Activated CD4-positive, alpha-beta T cell treated with anti-CD3 and anti-CD28 coated beads, Interleukin-2, Interleukin-6, amounts not matched to agents 100 ng/mL and 50 ng/mL, durations not matched to agents 16 hours and 8 hours (primary cell): ENCODE measurements around the gene NACC2.

Experiments
- DNase-seq: peaks from one replicate; pipeline ENCODE4 v3.0.0-alpha.2; 2020

The NACC2 gene

DNA sequence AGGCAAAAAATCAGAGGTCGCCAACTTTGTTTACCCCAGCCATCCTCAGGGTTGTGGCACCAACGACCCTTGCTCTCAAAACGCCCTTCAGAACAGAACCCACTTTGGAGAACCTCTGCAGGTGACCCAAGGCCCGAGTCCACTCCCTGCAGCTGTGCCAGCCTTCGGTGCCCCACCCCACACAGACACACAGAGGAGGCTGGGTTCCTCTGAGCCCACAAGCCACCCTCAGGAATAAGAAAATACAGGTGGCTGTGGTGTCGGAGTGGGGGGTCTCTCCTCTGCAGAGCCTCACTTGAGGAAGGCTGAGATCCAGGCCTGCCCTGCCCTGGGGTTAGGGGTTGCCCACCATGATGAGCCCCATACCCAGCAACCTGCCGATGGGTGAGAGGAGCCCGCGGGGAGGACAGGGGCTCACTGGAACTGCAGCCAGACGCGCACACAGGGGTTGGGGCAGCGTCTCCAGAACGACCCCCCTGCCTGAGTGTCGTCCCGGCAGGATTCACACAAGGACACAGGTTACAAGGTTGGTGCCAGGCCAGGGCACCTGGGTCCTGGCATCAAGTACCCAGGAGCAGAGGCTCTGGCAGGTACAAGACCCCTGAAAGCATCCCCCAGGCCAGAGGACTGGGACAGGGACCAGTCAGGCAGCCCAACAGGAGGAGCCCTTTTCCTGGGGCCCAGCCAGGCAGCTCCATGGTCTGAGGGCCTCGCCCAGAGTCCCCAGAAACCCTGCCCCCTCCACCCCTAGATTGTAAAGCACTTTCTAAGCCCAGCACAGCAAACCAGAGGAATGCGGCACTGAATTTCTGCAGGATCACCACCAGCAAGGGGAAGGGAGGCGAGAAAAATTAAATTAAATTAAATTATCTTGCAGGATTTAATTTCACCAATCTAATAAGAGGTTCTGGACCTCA is 40.0 kb downstream of the NACC2 start:
- DNase-seq, result no peak

DNA sequence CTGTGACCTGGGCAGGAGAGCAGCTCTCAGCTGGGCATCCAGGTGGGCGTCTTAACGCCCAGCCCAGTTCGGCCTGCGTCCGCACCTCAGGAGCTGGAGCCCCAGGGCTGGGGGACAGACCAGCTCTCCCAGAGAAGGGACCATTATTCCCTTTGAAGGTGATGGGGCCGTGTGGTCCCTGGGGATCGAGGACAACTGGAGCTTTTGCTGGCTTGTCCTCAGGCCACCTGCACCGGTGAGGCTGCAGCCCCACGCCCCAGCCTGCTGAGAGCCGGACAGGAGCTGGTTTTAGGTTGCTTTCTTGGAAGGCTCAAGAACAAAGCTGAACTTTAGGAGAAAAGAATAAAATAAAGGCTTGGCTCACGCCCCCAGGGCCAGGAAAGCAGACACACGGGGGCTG is 40.9 kb downstream of the NACC2 start:
- DNase-seq, result no peak

DNA sequence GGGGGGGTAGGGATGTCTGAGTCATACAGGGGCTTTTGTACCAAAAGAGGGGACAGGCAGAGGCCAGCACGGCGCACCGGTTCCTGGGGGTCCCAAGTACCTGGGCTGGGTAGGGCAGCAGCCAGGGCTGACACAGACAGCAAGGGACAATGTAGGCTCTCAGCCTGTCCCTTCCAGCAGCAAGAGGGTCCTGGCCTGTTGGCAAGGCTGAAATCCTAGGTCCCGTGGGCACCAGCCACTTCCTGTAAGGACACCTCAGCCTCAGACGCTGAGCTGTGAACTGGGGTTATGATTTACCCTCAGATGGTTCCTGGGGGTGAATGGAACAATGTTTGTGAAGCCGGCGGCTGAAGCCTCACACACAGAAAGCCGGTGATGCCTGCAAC is 41.3 kb downstream of the NACC2 start:
- no peak for DNase-seq

DNA sequence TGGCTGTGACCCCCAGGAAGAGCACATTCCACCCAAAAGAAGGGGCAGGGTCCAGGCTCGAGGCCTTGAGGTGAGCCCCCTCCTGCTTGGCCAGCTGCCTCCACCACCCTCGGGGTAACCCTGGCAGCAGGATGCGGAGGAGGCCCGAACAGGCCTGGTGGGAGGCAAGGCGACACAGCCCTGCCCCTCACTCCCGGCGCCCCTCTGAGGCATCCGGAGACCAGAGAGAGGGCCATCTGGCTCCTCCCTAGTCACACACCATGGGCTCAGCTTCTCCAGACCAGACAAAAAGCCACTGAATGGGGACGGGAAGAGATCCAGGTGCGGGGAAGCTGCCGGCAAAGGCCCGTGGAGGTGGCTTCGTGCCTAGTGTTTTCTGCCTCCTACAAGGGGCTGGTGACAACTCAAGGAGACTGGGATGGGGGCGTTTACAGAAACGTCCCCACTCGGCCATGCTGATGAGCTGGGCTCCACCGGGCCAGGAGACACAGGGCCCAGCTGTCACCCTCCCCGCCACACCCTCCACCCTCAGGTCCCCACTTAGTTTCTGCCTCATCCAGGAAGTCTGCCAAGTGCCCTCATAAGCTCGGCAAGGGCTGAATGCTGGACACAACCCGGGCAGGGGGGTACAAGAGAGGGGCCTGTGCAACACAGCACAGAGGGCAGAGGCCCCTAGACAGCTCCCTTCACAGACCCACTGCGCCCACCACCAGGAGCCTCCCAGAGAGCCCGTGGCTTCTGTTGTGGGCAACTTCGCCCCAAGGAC is 41.9 kb downstream of the NACC2 start:
- no peak for DNase-seq

DNA sequence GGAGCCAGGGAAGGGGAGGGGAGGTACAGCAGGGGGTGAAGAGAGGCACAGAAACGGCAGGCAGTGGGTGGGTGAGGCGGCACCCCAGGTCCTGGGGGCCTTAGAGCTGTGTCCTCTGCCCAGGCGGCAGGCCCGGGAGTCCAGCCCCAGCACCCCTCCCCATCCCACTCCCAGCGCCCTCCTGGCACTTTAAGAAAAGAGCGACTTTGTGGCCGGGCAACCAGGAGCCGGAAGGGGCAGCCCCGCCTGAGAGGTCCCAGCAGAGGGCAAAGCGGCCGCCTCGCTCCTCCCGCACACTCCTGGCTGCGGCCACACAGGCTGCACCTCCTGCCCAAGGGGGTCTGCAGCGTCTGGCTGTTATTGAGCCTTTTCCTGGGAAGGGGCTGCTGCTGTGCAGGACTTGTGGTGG is 42.6 kb downstream of the NACC2 start:
- no peak for DNase-seq

DNA sequence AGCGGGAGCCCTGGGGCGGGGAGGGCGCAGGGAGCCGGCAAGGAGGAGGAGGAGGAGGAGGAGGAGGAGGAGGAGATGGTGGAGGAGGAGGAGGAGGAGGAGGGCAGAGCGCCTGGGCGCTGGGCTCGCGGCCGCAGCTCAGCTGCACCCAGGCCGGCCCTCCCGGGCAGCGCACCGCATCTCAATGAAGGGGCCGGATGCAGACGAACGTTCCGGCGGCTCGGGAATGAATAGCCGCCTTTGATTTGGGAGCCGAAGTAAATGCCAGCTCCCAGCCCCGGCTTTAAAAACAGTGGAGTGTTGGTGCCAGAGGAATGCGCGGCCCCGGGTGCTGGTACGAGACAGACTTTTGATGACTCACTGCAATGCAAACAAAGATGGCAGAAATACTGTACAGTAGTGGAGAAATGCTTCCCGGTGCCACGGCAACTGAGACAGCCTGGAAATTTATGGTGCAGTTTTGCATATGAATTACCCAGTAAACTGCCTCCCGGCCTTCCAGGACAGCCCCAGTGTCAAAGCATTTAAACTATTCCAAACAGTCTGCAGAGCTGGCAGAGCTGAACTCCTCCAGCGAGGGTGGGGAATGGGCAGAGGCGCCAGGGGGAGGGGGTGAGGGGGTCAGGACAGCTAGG is 43.1 kb downstream of the NACC2 start:
- peak; percentile 20 for DNase-seq

DNA sequence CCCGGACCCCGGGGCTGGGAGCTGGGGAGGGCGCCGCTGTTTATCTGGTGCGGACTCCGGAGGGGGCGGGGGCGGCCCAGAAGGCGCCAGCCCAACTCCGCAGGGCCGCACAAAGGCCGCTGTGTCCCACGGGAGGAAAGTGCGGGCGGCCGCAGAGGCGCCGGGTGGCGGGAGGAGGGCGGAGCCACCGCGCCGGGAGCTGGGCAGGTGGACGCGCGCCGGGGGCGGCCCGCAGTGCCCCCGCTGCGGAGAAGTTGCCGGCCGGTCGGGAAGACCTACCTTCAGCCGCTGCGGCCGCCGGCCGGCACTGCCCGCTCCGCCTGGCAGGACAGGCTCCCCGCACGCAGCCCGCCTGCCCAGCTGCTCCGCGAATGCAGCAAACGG is 43.6 kb downstream of the NACC2 start:
- DNase-seq, result no peak

DNA sequence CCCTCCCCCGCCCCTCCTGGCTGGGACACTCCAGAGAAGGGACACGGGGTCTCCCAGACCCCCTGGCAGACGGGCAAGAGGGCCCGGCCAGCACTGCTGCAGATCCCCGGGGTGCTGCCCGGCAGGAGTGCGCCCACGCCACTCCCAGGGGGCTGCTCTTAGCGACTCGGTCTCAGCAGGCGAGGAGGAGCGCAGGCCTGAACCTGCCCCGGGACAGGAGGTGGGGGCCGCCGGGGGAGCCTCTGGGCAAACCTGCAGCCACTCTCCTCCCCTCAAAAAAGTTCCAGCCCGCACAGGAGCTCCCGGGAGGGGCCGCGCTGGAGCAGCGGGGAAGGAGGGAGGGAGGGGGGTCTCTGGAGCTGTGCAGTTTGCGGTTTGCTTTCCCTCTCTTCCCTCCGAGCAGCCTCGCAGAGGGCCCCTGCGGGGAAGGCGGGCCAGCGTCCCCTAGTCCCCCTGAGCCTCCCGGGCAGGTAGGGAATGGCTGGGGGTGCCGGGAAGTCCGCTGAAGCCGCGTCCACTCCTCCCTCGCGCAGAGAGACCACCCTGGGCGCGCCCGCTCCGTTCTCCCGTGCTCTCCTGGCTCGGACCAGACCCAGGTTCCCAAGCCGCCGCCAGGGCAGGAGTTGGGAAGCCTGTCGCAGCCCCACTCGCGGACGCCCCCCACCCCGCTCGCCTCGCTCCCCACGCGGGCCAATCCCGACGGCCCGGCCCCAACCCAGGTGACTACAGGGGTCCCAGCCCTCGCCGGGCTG is 44.2 kb downstream of the NACC2 start:
- DNase-seq, result no peak

DNA sequence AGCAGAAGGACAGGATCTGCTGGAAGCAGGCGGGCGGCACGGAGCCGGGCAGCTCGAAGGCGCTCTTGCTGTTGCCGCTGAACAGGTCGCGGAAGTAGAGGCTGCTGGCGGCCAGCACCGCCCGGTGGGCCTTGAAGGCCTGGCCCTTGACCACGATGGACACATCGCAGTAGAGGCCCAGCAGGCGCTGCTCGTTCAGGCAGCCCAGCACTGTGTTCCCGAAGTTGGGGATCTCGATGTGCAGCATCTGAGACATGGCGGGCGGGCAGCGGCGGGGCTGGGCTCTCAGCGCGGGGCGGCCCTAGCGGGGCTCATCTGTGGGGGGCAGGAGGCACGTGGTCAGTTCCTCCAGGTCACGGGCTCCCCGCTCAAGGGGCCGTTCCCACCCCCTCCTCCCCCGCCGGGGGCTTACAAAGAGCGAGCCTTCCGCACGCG is 44.8 kb downstream of the NACC2 start:
- no peak for DNase-seq

DNA sequence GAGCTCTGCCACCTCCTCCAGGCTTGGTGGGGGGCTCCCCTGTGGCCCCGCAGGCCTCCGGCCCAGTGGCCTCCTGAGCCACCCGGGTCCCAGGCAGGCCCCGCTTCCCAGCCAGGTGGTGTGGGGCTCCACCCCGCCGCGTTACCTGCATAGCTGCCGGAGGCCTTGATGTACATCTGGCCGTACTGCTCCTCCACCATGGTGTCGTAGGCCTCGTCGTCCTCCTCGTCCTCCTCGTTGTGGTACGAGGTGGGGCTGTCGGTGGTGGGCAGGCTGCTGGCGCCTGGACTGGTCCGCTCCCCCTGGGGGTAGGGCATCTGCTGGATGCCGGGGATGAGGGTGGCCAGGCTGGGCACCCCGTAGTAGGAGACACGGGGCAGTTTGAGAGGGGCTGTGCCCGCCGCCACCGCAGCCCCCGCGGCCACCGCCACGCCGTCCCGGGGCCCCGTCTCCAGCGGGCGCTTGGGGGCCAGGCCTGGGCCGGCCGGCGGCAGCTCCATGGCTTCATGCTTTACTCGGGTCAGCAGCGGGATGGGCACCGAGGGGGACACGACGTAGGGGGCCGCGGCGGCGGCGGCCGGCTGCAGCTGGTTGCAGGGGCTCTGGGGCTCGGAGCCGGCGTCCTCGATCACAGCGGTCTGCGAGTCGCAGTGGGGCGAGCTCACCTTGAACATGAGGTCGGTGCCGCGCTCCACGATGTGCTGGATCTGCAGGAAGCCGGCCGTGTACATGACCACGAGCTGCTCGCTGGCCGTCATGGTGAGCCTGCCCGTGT is 45.4 kb downstream of the NACC2 start:
- no peak for DNase-seq

DNA sequence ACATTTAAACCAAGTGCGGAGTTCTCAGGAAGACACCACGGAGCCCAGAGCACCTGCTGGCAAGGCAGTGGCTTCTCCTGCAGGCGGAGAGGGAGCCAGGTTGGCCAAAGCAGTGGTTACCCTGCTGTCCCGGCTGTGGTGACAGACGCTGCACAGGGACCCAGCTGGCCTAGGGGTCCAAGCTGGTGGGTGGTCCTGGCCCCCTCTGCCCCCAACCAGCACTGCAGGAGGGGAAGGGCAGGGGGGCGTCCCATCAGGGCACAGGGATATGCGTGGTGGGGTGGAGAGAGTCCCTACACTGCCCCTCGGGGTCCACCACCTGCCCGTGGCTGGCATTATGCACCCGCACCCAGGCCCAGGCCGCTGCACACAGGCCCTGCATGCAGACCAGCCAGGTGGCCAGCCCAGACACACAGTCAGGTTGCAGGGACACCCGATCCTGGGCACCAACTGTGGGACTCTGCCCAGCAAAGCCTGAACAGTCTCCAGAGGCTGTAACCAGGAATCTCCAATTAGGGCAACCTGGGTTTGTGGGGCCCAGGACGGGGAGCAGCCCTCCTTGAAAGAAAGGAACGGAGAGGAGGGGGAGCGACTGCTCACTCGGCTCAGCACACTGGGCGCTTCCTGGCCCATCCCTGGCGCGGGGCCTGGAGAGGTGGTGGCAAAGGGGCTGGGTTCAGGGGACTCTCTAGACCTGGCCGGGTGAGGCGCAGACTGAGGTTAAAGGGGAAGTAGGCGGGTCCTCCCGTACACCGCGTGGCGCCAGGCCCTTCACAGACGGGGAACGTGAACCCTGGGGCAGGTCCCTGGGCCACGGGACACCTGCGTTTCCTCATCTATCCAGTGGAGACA is 46.3 kb downstream of the NACC2 start:
- no peak for DNase-seq

DNA sequence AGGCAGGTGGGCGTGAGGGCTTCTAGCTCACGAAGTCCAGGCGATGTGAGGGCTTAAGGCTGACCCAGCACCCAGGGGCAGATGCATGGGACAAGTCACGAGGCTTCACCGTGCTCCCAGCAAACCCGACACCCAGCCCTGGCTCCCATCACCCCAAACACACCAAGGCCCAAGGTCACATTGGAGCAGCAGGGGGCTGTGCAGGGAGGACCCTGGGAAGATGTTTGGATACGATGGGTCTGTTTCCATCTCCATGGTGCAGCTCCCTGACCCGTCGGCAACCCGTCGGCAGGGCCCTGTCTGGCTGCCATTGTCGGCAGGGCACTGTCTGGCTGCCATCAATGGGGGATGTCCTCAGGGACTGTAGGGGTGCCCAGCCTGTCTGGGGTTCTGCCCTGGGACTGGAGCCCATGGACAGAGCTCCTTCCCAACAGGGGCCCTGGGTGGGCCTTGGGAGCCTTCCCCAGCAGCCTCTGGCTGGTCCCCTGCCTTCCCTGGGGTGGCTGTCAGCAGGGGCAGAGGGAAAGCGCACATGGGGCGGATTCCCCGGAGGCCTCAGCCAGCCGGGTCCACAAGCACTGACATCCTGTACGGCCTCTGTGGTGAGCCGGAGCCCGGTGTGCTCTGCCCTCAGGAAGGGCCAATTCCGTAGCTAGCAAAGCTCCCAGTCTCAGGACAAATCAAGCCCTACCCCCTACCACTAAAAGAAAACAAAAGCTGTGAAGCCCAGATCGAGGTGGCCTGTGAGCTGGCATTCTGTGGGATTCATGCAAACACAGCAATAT is 47.1 kb downstream of the NACC2 start:
- DNase-seq, result no peak

DNA sequence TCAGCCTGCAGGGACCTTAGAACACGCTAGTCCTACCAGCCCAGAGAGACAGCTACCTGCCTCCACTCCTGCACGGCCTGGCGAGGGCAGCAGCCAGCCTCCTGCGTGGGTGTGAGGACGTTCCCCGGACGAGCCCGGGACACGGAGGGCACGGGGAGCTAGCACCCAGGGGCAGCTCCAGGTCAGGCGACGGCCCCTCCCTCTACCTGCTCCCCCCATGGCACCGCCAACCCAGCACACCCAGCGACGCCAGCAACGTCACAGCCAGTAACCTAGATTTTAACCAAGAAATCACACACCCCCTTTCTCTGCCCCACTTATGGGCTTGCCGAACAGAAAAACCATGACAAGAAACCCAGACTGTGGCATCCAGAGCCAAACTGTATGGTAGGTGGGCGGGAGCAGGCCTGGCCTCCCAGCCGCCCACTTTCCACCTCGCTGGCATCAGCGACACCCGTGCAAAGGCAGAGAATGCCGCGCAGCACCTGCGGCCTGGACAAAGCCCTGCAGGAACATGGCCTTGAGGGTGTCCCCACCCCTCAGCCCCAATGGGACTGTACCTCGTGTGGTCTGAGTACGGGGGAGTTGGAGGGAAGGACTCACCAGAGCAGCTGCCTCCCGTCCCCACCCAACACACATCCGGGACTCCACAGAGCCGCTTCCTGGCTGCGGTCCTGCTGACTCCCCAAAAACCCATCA is 47.9 kb downstream of the NACC2 start:
- DNase-seq, result no peak

DNA sequence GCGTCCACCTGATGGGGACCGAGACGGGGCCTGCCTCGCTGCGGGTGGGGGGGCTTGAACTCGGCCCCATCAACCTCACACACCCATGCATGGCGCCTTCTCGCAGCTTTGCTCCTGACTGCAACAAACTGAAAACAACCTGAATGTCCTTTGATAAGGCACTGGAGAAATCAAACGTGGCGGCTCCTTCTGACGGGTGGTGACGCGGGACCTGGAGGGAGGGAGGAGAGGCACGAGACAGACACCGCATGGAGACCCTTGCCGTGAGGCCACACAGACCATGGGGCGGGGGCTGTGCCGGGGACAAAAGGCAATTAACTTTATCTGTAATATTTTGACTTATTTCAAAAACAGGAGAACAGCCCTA is 48.6 kb downstream of the NACC2 start:
- no peak for DNase-seq

DNA sequence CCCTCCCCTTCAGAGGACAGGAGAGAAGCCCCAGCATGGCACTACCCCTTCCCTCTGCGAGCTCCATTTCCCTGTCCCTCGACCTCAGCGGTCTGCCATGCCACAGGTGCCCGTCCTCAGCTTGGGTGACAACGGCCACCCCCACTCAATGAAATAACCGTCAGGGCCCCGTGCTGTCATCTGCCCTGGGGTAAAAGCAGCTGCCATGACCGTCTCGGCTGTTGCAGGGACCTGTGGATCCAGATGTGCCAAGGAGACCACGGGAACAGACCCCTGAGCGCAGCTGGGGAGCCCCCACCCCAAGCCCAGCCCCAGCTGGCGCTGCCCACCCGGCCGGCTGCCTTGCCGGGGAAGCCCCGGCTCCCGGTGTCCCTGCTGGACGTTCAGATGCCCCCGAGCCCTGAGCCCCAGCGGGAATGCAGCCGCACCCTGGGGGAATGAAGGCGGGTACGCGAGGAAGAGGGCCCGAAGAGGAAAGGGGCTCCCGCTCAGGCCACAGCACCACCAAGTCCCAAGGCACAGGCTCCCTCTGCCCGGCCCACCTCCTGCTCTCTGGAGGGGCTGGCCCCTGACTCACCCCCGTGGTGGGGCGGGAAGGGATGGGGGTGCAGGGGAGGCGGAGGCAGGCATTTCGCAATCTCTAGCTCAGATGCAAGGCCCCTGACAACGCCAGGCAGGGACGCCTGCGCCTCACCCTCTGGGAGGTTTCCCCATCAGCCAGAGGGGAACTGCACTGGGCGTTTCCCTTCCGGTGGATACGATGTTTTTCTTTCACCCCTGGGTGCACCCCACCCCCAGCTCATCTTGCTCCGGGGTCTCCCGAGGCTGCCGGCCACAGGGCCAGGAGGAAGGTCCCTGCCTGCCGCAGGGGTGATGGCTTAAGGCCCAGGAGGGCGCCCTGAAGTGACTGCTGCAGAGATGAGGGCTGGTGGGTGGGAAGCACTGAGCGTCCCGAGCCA is 49.2 kb downstream of the NACC2 start:
- no peak for DNase-seq

DNA sequence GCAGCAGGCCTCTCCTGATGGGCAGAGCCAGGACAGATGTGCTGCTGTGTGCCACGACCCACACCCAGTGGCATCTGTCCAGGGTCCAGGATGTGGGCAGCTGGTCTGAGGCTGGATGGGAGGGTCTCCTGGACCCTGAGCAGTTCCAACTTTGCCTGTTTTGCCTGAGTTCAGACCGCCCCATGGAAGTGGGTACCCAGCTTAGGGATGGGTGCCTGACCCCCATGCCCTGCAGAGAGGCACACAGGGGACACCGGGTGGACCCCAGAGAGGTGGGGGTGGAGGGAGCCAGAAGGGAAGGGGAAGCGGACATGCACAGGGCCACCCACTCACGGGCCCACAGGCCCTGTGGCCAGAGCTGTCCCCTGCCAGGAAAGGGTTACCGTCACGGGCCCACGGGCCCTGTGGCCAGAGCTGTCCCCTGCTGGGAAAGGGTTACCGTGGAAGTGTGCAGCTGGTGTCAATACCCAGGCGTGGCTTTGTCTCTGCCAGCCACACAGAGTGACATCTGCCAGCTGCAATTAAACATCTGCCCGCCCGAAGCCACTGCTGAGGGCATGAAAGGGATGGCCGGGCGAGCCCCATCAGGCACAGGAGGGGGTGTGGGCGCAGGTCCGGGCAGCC is 50.0 kb downstream of the NACC2 start:
- DNase-seq, result no peak

DNA sequence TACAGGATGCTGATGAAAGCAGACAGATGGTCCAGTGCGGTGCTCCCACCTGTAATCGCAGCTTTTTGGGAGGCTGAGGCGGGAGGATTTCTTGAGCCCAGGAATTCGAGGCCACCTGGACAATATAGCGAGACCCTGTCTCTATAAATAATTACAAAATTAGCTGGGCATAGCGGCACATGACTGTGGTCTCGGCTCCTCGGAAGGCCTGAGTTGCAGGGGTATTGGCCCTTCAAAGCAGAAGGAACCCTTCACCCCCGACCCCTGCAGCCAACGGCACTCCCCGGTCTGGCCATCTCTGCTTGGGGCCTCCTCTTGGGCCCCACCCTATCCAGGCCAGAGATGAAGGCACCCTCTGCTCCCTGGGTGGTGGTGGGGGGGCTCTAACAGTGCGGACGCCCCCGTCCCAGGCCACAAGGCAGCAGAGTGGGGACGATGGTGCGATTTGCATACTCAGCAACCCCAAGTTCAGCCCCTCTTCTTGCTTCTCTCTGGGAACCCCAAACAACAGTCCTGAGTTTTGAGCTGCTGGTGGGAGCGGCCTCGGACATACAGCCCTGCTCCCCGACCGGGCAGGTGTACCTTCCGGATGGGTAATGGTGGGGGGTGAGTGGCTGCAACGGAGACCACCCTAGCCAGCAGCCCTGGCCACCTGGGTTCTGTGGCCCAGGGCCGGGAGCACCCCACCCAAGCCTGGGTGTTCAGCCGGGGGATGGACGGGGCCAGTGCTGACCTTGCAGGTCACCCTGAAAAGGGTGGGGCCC is 50.7 kb downstream of the NACC2 start:
- DNase-seq, result no peak
